Spleen (tissue), 11 donors: ENCODE measurements around the gene ATP12A. TPM values are rescaled to one million over a fixed set of nuclear protein-coding genes. Genes with fewer than 3 reads are reported as not detected.

Experiments used
- DNase-seq: peaks from one replicate; pipeline ENCODE4 v3.0.0-alpha.2; 2020
- H3K27ac ChIP-seq, 8 donors: fragments of 200-600 bp; sonication (generic) in 7 of 8; 1 replicate in 4 of 8; 2 replicates in 4 of 8; pipeline versions ENCODE4 v1.5.0 to v1.8.0; 2016 to 2021; ENCODE audit warnings: inconsistent platforms in 4 of 8, mild to moderate bottlenecking in 4 of 8, moderate library complexity in 1 of 8
- H3K27me3 ChIP-seq, 7 donors: fragments of 200-600 bp; sonication (generic) in 6 of 7; replicated peaks in 1 of 7; 1 replicate in 4 of 7; 2 replicates in 3 of 7; pipeline versions ENCODE4 v1.5.0 to v1.8.0; 2016 to 2021; ENCODE audit warnings: inconsistent platforms in 3 of 7, mild to moderate bottlenecking in 1 of 7
- H3K36me3 ChIP-seq, 6 donors: fragments of 200-600 bp; sonication (generic) in 5 of 6; 1 replicate in 4 of 6; 2 replicates in 2 of 6; pipeline versions ENCODE4 v1.5.0 to v1.8.0; 2016 to 2021; ENCODE audit warnings: inconsistent platforms in 2 of 6
- H3K4me1 ChIP-seq, 6 donors: fragments of 200-600 bp; sonication (generic) in 5 of 6; 1 replicate in 3 of 6; 2 replicates in 3 of 6; pipeline versions ENCODE4 v1.5.0 to v1.8.0; 2016 to 2021; ENCODE audit warnings: inconsistent platforms in 3 of 6
- H3K4me3 ChIP-seq, 8 donors: fragments of 200-600 bp; sonication (generic) in 7 of 8; 1 replicate in 4 of 8; 2 replicates in 4 of 8; pipeline versions ENCODE4 v1.5.0 to v1.8.0; 2016 to 2021; ENCODE audit warnings: inconsistent platforms in 4 of 8, mild to moderate bottlenecking in 4 of 8, moderate library complexity in 2 of 8
- H3K9me3 ChIP-seq, 8 donors: fragments of 200-600 bp; sonication (generic) in 7 of 8; 1 replicate in 4 of 8; 2 replicates in 4 of 8; pipeline versions ENCODE4 v1.5.0 to v1.8.0; 2016 to 2021; ENCODE audit warnings: inconsistent platforms in 4 of 8
- CTCF ChIP-seq, 11 experiments: fragments of 200-600 bp in 7 of 11; fragments of 450-650 bp in 4 of 11; sonication (generic) in 4 of 11; IDR thresholded peaks in 8 of 11; conservative IDR thresholded peaks in 3 of 11; 1 replicate in 7 of 11; 2 replicates in 4 of 11; pipeline versions ENCODE4 v1.4.0 to v1.8.0; 2016 to 2021; ENCODE audit warnings: antibody characterized with exemption in 11 of 11, inconsistent platforms in 4 of 11, mild to moderate bottlenecking in 1 of 11
- POLR2A ChIP-seq, 3 donors: fragments of 450-650 bp; IDR thresholded peaks; one replicate each; pipeline ENCODE4 v1.5.1; 2017; ENCODE audit warnings: antibody characterized with exemption in 3 of 3, mild to moderate bottlenecking in 1 of 3
- POLR2AphosphoS5 ChIP-seq, 3 donors: sonication (generic); formaldehyde crosslinking; IDR thresholded peaks; one replicate each; pipeline ENCODE4 v1.5.1; 2017; ENCODE audit warnings: antibody characterized with exemption in 3 of 3
- WGBS, 5 donors: extraction: QIAGEN DNeasy Blood & Tissue Kit in 3 of 5; methylation state at CpG; one replicate each; pipeline versions ENCODE4 v1.1.5 to v1.1.7; 2013 to 2018; 5-methylcytosine and 5-hydroxymethylcytosine counted together
- intact Hi-C: fragments of 100-400 bp; cut with DNase I; formaldehyde crosslinking; loops from one replicate; pipeline ENCODE4 v1.15.0; 2023; ENCODE audit warnings: low total_unique reads
- polyA plus RNA-seq, 3 donors: library from polyadenylated mRNA; stranded (reverse); fragments of 200-250 nt; gene quantifications; one replicate each; pipeline ENCODE4 v1.2.1, GENCODE V29; 2013
- total RNA-seq, 7 donors: library from RNA; depleted of rRNA in 3 of 7; stranded (reverse); fragments of >200 nt in 3 of 7; fragmentation: NEBNext Ultra II Directional in 4 of 7; extraction: Animal tissue kit (Norgen Biotek cat#: 25700) in 4 of 7; gene quantifications; one replicate each; pipeline versions ENCODE4 v1.1.0 to v1.2.1, GENCODE V29; 2016 to 2021
- donor health status: healthy with polysubstance abuse.
- donor health status: DM: no; HTN: no; CAD: no; lungs with moderate emphysema.
- donor health status: DM: no; HTN: no; CAD: no.
- donor health status: Bipolar disorder and iron deficiency.
- donor health status: healthy.
- donor health status: DM: no; HTN: no; CAD: no.
- donor health status: DM: yes; HTN: yes; CAD: no.

ATP12A gene
- total and polyA plus RNA-seq, 10 donors, result not detected

- H3K9me3 ChIP-seq, result no peaks in the 10 kb centered on the region
- H3K36me3 ChIP-seq, result no peaks in the 10 kb centered on the region
- peaks cover 5 to 16% (median 13%) of the 10 kb centered on the region in 6 donors for H3K4me1 ChIP-seq
- intact Hi-C loops, result no loop called here
- H3K27ac ChIP-seq, result no peak overlapping the region
- peaks cover 6 to 61% (median 27%) of the 10 kb centered on the region in 7 donors for H3K27me3 ChIP-seq
- WGBS, 5 donors, result 80 to 91% (median 86%) methylated on average over 3 of the region's 3 CpGs
- TF ChIP-seq CTCF (IDR thresholded peaks at IDR 0.05 in 8 of 11, conservative IDR thresholded peaks at IDR 0.05 in 3 of 11) (no peak), POLR2A (IDR thresholded peaks at IDR 0.05) (no peak), POLR2AphosphoS5 (IDR thresholded peaks at IDR 0.05) (no peak)
- no peak overlapping the region for H3K4me3 ChIP-seq
- DNase-seq, result no peak
These were observed 2.1 kb upstream of the ATP12A start for GRCh38 chr13:24678151-24678550.

GRCh38 chr13:24679686-24680085 is 522 bp upstream of the ATP12A start:
- DNase-seq, result no peak
- intact Hi-C loops, result no loop called here
- no peak overlapping the region for H3K27ac ChIP-seq
- no peaks in the 10 kb centered on the region for H3K36me3 ChIP-seq
- H3K27me3 ChIP-seq, result peaks cover 6 to 61% (median 27%) of the 10 kb centered on the region in 7 donors
- H3K4me1 ChIP-seq, result peaks cover 5 to 30% (median 25%) of the 10 kb centered on the region in 6 donors
- no peak for TF ChIP-seq CTCF (IDR thresholded peaks at IDR 0.05 in 8 of 11, conservative IDR thresholded peaks at IDR 0.05 in 3 of 11)
- no peak for TF ChIP-seq POLR2A (IDR thresholded peaks at IDR 0.05)
- no peak for TF ChIP-seq POLR2AphosphoS5 (IDR thresholded peaks at IDR 0.05)
- WGBS, 5 donors, result 32 to 52% (median 47%) methylated on average over 6 of the region's 6 CpGs
- no peaks in the 10 kb centered on the region for H3K9me3 ChIP-seq
- peak overlapping the region in 3 of 8 donors; percentile 38 to 72 (median 49) for H3K4me3 ChIP-seq

DNA sequence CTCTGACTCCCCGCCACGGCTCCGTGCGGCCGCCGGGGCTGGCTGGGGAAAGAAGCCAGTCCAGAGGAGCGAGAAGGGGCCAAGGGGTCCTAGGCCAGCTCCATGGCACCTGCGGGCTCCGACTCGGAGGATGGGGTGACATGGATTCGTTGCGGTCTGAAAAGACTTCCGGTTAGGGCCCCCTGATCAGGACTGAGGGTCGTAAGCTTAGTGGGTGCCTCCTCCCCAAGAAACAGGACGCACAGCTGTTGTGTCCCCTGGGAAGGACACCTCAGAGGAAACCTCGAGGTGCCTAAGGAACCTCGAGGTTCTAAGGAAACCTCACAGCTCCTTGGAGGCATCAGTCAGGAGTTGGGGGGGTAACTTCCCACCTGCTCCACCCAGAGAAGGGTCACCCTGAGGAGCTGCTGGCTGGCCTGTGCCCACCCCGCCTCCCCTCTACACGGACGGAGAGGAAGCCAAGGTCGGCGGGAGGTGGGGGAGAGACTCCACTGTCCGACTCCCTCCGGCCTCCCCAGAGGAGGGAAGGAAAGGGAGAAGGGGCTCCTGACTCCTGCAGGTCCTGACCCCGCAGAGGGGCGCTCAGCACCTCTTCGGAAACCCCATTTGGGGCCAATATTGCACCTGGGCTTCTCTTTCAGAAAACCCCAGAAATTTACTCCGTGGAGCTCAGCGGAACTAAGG is 855 bp downstream of the ATP12A start:
- WGBS, 5 donors, result 33 to 55% (median 36%) methylated on average over 18 to 29 of the region's 29 CpGs
- no peak overlapping the region for H3K27ac ChIP-seq
- TF ChIP-seq CTCF (IDR thresholded peaks at IDR 0.05 in 8 of 11, conservative IDR thresholded peaks at IDR 0.05 in 3 of 11) (no peak), POLR2A (IDR thresholded peaks at IDR 0.05) (no peak), POLR2AphosphoS5 (IDR thresholded peaks at IDR 0.05) (no peak)
- intact Hi-C loops, result no loop called here
- H3K9me3 ChIP-seq, result no peaks in the 10 kb centered on the region
- H3K27me3 ChIP-seq, result peaks cover 6 to 65% (median 27%) of the 10 kb centered on the region in 7 donors
- no peaks in the 10 kb centered on the region for H3K36me3 ChIP-seq
- peaks cover 5 to 36% (median 28%) of the 10 kb centered on the region in 6 donors for H3K4me1 ChIP-seq
- H3K4me3 ChIP-seq, result peak overlapping the region in 7 of 8 donors; percentile 36 to 72 (median 43)
- no peak for DNase-seq

DNA sequence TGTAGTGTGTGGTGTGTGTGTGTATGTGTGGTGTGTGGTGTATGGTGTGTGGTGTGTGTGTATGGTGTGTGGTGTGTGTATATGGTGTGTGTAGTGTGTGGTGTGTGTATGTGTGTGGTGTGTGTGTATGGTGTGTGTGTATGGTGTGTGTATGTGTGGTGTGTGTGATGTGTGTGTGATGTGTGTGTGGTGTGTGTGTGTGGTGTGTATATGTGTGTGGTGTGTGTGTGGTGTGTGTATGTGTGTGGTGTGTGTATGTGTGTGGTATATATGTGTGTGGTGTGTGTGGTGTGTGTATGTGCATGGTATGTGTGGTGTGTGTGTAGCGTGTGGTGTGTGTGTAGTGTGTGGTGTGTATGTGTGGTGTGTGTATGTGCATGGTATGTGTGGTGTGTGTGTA is 1.7 kb downstream of the ATP12A start:
- no peak overlapping the region for H3K27ac ChIP-seq
- no peak for DNase-seq
- no peaks in the 10 kb centered on the region for H3K9me3 ChIP-seq
- WGBS, 5 donors, result 90 to 100% (median 96%) methylated on average over 1 of the region's 1 CpG
- no peaks in the 10 kb centered on the region for H3K36me3 ChIP-seq
- no peak for TF ChIP-seq POLR2A (IDR thresholded peaks at IDR 0.05)
- no peak for TF ChIP-seq CTCF (IDR thresholded peaks at IDR 0.05 in 8 of 11, conservative IDR thresholded peaks at IDR 0.05 in 3 of 11)
- intact Hi-C loops, result no loop called here
- no peak overlapping the region for H3K4me3 ChIP-seq
- peaks cover 6 to 63% (median 27%) of the 10 kb centered on the region in 7 donors for H3K27me3 ChIP-seq
- H3K4me1 ChIP-seq, result peaks cover 5 to 36% (median 28%) of the 10 kb centered on the region in 6 donors
